Measurements from ENCODE around the gene L3MBTL4. TPM values are rescaled to one million over a fixed set of nuclear protein-coding genes. Genes with fewer than 3 reads are reported as not detected.

Gene L3MBTL4
- total and polyA plus RNA-seq, 10 of the 15 experiments (the other 5 are each of a cell fraction or from before 2014, with no cell fraction given): 1.3 to 8.7 (median 3.8) TPM

- TF ChIP-seq ZNF687 (IDR thresholded peaks at IDR 0.05): no peak
- TF ChIP-seq SKIL (IDR thresholded peaks at IDR 0.05; ENCODE audit: low read depth, poor library complexity, severe bottlenecking): no peak
- no peak for TF ChIP-seq NBN (IDR thresholded peaks at IDR 0.05)
- TF ChIP-seq NRF1 (conservative IDR thresholded peaks at IDR 0.05; ENCODE audit: low read depth, low read length): no peak
- TF ChIP-seq TAF1 (IDR thresholded peaks at IDR 0.05; ENCODE audit: borderline replicate concordance, low read depth, low read length): no peak
- TF ChIP-seq POLR2AphosphoS5 (IDR thresholded peaks at IDR 0.05; ENCODE audit: low read length): no peak
- TF ChIP-seq GABPA (IDR thresholded peaks at IDR 0.05; ENCODE audit: low read depth): no peak
- TF ChIP-seq BCL3 (IDR thresholded peaks at IDR 0.05; ENCODE audit: borderline replicate concordance, insufficient read depth, low read depth, low read length, poor library complexity, severe bottlenecking): no peak
- no peak for TF ChIP-seq YBX1 (IDR thresholded peaks at IDR 0.05)
- no peak for TF ChIP-seq TCF12 (IDR thresholded peaks at IDR 0.05; ENCODE audit: low read depth, low read length)
- TF ChIP-seq REST (IDR thresholded peaks at IDR 0.05; ENCODE audit: low read depth, low read length): no peak
- TF ChIP-seq NFIC (IDR thresholded peaks at IDR 0.05; ENCODE audit: low read depth, low read length): peak; percentile 66
- TF ChIP-seq ATF2 (IDR thresholded peaks at IDR 0.05; ENCODE audit: low read length): peak; percentile 69; the same call in 1 of the 2 replicates
- TF ChIP-seq SMARCA5 (IDR thresholded peaks at IDR 0.05): no peak
- TF ChIP-seq USF2 (IDR thresholded peaks at IDR 0.05; ENCODE audit: borderline replicate concordance, low read depth, low read length): no peak
- TF ChIP-seq CREB1 (IDR thresholded peaks at IDR 0.05; ENCODE audit: low read depth): no peak
- no peak for TF ChIP-seq CEBPB (IDR thresholded peaks at IDR 0.05; ENCODE audit: borderline replicate concordance in 1 of 2, low read depth in 2 of 2, low read length in 2 of 2)
- no peak for TF ChIP-seq SP1 (IDR thresholded peaks at IDR 0.05; ENCODE audit: low read depth, low read length)
Observed at GRCh38 chr18:6249170-6249569, 165.5 kb downstream of the L3MBTL4 start (continued).
